Coronary artery (tissue), 2 donors: ENCODE data around the gene GPR39.

Experiments used
- DNase-seq: peaks from one replicate; pipeline ENCODE4 v3.0.0-alpha.2; 2017; ENCODE audit warnings: low spot score
- H3K27ac ChIP-seq, 2 donors: fragments of 200-600 bp; sonication (generic); one replicate each; pipeline ENCODE4 v1.5.1; 2016 to 2019
- H3K4me3 ChIP-seq: fragments of 200-600 bp; sonication (generic); 2 replicates; pipeline ENCODE4 v1.5.1; 2016; ENCODE audit warnings: mild to moderate bottlenecking, moderate library complexity
- TF ChIP-seq, protein P1 (sequence below): fragments of 200-600 bp; sonication (generic); IDR thresholded peaks from one replicate; pipeline ENCODE4 v1.5.1; 2019; ENCODE audit warnings: antibody characterized with exemption

The GPR39 gene

DNA sequence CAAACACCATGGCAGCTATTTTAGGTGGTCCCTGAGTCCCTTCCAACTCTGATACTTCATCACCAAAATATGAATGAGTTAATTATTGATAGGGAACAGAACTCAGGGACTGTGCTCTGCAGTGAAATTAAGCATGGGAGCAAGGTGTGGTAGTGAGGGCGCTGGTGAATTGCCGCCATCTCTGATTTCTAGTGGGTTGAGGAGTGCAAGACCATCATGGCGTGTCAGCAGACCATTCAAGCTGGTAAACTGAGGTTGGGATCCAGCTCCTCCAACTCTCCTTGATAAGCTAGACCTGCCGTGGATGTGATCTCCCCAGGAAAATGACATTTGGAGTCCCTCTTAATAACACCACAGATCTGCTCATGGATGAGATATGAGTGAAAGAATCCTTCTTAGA, 183.0 kb downstream of the GPR39 start:
- H3K4me3 ChIP-seq = no peak overlapping the region
- no peak overlapping the region for H3K27ac ChIP-seq
- no peak for DNase-seq
- TF ChIP-seq, protein P1, sequence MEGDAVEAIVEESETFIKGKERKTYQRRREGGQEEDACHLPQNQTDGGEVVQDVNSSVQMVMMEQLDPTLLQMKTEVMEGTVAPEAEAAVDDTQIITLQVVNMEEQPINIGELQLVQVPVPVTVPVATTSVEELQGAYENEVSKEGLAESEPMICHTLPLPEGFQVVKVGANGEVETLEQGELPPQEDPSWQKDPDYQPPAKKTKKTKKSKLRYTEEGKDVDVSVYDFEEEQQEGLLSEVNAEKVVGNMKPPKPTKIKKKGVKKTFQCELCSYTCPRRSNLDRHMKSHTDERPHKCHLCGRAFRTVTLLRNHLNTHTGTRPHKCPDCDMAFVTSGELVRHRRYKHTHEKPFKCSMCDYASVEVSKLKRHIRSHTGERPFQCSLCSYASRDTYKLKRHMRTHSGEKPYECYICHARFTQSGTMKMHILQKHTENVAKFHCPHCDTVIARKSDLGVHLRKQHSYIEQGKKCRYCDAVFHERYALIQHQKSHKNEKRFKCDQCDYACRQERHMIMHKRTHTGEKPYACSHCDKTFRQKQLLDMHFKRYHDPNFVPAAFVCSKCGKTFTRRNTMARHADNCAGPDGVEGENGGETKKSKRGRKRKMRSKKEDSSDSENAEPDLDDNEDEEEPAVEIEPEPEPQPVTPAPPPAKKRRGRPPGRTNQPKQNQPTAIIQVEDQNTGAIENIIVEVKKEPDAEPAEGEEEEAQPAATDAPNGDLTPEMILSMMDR = no peak

DNA sequence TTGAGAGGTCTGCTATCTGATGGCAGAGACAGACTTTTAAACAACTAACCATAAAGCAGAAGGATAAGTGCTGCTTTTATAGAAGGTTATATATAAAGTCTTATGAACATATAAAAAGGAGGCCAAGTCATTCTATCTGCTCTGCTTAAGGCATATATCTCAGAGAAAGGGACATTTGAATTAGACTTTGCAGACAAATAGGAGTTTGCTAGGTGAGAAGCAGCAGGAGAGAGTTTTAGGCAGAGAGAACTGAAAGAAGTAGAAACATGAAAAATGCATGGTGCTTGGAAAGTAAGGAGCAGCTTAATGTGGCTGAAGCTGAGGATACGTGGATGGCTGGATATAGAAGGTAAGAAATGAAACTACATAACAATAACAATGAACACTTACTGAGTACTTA, 188.0 kb downstream of the GPR39 start:
- Histone ChIP-seq H3K4me3 (no peak overlapping the region), H3K27ac (no peak overlapping the region)
- TF ChIP-seq, protein P1 = no peak
- no peak for DNase-seq

DNA sequence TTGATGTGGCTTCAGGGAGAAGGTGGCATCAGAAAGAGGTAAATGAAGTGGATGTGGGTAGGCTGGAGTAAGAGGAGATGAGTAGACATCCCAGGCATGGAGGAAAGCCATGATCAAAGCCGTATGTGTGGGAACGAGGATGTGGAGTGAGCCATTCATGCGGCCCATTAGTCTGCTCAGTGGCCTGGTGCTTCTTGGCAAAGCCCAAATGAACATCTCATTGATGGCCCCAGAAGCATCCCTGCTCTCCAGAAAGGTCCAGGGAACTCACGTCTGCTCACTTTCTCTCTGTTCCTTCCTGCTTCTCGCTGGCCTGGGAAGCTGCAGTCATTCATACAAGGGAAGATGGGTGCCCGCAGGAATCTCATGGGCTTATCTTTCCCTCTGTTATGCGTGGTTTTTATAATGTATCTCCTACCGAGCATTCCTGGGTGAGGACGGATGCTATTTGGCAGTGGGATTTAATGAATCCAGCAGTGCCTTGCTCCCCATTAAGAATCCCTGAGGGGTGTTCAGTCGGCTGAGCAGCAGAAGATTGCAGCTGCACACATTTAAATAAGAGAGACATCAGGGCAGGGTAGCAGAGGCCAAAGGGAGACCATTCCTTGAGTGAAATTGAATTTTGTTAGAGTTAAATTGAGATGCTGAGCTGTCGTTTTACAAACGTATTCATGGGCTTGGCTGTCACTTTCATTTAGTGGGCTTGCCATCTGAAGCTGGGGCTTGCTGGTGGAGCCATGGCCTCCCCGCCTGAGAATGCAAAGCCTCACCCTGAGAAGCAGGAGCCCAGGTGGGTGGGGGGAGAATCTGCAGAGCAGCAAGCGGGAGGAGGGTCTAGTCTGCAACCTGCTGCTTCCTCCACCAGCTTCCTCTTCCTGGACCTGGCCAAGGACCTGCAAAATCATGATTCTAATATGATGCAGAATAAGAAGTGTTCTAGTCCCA, 188.9 kb downstream of the GPR39 start:
- Histone ChIP-seq H3K27ac (no peak overlapping the region), H3K4me3 (no peak overlapping the region)
- DNase-seq = no peak
- TF ChIP-seq, protein P1 = no peak

DNA sequence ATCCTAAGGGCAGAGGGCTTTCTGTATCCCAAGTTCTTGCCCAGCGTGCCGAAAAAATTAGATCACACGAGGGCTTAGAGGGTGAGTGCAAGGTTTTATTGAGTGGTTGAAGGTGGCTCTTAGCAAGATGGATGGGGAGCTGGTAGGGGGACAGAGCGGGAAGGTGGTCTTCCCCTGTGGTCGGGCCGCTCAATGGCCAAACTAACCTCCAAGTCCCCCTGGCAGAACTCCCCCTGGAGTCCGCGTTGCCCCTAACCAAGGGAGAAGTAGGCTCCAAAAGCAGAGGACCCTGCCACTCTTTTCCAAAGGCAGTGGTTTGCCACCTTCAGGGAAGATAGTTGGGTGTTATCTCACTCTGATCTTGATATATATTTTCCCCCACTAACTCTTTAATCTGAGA, 190.0 kb downstream of the GPR39 start:
- H3K4me3 ChIP-seq = no peak overlapping the region
- DNase-seq = no peak
- TF ChIP-seq, protein P1 = no peak
- H3K27ac ChIP-seq = no peak overlapping the region

DNA sequence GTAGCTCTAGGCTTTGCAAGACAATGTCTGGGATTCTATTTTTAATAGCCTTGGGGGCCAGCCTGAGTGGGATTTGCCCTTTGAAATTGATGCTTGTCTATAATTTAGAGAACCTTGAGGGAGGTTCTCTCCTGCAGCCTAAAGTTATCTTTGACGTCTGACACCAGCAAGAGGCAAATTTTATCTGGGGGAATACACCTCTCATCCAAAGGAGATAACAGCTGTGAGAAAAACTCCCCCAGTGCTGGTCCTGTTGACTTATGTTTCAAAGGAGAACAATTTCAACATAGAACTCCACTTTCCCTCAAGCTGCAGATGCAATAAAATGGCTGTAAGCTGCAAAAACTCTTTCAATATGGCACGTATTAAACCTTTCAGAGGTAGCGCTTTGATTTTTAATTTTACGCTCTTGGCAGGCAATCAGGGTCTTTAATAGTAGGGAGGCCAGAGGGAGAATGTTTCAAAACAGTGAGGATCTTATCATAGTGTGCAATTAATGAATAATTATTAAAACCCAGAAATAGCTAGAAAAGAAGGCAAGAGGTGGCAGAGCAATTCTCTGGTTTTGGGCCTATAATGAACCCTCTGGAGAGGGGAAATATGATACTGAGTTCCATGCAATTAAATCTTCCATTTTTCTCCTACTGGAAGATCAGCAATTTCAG, 191.0 kb downstream of the GPR39 start:
- no peak overlapping the region for H3K27ac ChIP-seq
- TF ChIP-seq, protein P1 = no peak
- no peak overlapping the region for H3K4me3 ChIP-seq
- DNase-seq = no peak

DNA sequence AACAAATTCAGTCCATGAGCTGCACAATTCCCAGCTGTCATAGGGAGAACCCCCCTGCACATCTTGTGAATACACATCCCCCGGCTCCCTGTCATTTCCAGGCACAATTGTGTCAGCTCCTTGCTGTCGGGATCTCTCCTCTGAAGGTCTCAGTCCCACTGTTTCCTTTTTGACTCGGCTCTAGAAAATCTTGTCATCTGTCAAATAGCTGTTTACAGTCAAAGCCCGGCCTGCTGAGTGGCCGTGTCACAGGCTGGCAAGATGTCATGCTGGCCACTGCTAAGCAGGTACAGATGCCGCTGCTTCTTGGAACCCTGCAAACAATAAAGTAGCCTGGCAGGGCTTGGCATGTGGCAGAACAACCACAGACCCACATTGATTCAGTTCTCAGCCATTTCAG, 191.7 kb downstream of the GPR39 start:
- H3K27ac ChIP-seq = no peak overlapping the region
- TF ChIP-seq, protein P1 = no peak
- no peak for DNase-seq

More for the DNA sequence above, 191.7 kb downstream of the GPR39 start:
- H3K4me3 ChIP-seq = no peak overlapping the region
